Loucy (cell line): ENCODE data around the gene C12orf56.

Experiments
- H2AFZ ChIP-seq: fragments of 200-600 bp; sonication (generic); 2 replicates; pipeline ENCODE4 v1.6.0; 2016; ENCODE audit warnings: antibody characterized with exemption, mild to moderate bottlenecking, low read length, moderate library complexity
- H3F3A ChIP-seq: fragments of 200-600 bp; 2 replicates; pipeline ENCODE4 v1.6.0; 2016; ENCODE audit warnings: antibody characterized with exemption, low read depth, mild to moderate bottlenecking
- H3K27me3 ChIP-seq: fragments of 200-600 bp; sonication (generic); 2 replicates; pipeline ENCODE4 v1.6.1; 2014; ENCODE audit warnings: low read length, mild to moderate bottlenecking; ENCODE audit not compliant: insufficient read depth, poor library complexity, severe bottlenecking
- H3K36me3 ChIP-seq: fragments of 200-600 bp; sonication (generic); 2 replicates; pipeline ENCODE4 v1.6.1; 2016; ENCODE audit warnings: low read length; ENCODE audit not compliant: insufficient read depth
- H3K4me1 ChIP-seq: fragments of 200-600 bp; sonication (generic); 2 replicates; pipeline ENCODE4 v1.5.1; 2014; ENCODE audit warnings: low read length, mild to moderate bottlenecking; ENCODE audit not compliant: insufficient read depth, poor library complexity, severe bottlenecking
- H3K4me2 ChIP-seq: fragments of 200-600 bp; sonication (generic); 2 replicates; pipeline ENCODE4 v1.6.0; 2014; ENCODE audit warnings: antibody characterized with exemption, low read length, low read depth, mild to moderate bottlenecking; ENCODE audit not compliant: poor library complexity, severe bottlenecking
- H3K4me3 ChIP-seq: fragments of 200-600 bp; sonication (generic); 2 replicates; pipeline ENCODE4 v1.5.1; 2014; ENCODE audit warnings: low read length, mild to moderate bottlenecking, mixed read lengths; ENCODE audit not compliant: poor library complexity, severe bottlenecking
- H3K79me2 ChIP-seq: fragments of 200-600 bp; sonication (generic); 2 replicates; pipeline ENCODE4 v1.6.1; 2014; ENCODE audit warnings: low read length; ENCODE audit not compliant: insufficient read depth
- H3K9ac ChIP-seq: fragments of 200-600 bp; sonication (generic); 2 replicates; pipeline ENCODE4 v1.6.0; 2014; ENCODE audit warnings: mild to moderate bottlenecking, low read depth, low read length, moderate library complexity; ENCODE audit not compliant: poor library complexity, severe bottlenecking
- H3K9me2 ChIP-seq: fragments of 200-600 bp; sonication (generic); replicated peaks from 2 replicates; pipeline ENCODE4 v1.6.1; 2016; ENCODE audit warnings: low read depth, low read length, mixed read lengths
- H3K9me3 ChIP-seq: fragments of 200-600 bp; sonication (generic); 2 replicates; pipeline ENCODE4 v1.6.1; 2014; ENCODE audit warnings: mild to moderate bottlenecking, antibody characterized with exemption, low read length, low read depth; ENCODE audit not compliant: insufficient read depth
- H4K20me1 ChIP-seq: fragments of 200-600 bp; sonication (generic); 2 replicates; pipeline ENCODE4 v1.6.0; 2014; ENCODE audit warnings: antibody characterized with exemption, low read length, mild to moderate bottlenecking; ENCODE audit not compliant: insufficient read depth, poor library complexity, severe bottlenecking
- CTCF ChIP-seq: fragments of 200-600 bp; sonication (generic); conservative IDR thresholded peaks from 2 replicates; pipeline ENCODE4 v1.5.1; 2014; ENCODE audit warnings: mild to moderate bottlenecking, antibody characterized with exemption, low read length
- EZH2phosphoT487 ChIP-seq: fragments of 200-600 bp; IDR thresholded peaks from 2 replicates; pipeline ENCODE4 v1.6.1; 2018; ENCODE audit warnings: antibody characterized with exemption, mild to moderate bottlenecking, moderate library complexity, borderline replicate concordance

C12orf56 gene

GRCh38 chr12:64221651-64222008 is 168.9 kb downstream of the C12orf56 start:
- Histone ChIP-seq H3K4me1 (peaks cover 32% of the 10 kb centered on the region), H3K4me3 (peak overlapping the region; percentile 96), H2AFZ (peak overlapping the region; percentile 99), H3K27me3 (no peaks in the 10 kb centered on the region), H3K36me3 (no peaks in the 10 kb centered on the region), H3K79me2 (peaks cover 20% of the 10 kb centered on the region; the same call in 1 of the 2 replicates), H3K9ac (peak overlapping the region; percentile 80), H3K9me3 (no peaks in the 10 kb centered on the region), H4K20me1 (peaks cover 3% of the 10 kb centered on the region), H3K4me2 (peak overlapping the region; percentile 93), H3F3A (no peaks in the 10 kb centered on the region), H3K9me2 (no peaks in the 10 kb centered on the region)
- no peak for TF ChIP-seq EZH2phosphoT487
- TF ChIP-seq CTCF: no peak

GRCh38 chr12:64220046-64220445 is 170.5 kb downstream of the C12orf56 start:
- no peaks in the 10 kb centered on the region for H3K27me3 ChIP-seq
- no peaks in the 10 kb centered on the region for H3K36me3 ChIP-seq
- peaks cover 3% of the 10 kb centered on the region for H4K20me1 ChIP-seq
- peaks cover 32% of the 10 kb centered on the region for H3K4me1 ChIP-seq
- H3F3A ChIP-seq: no peaks in the 10 kb centered on the region
- no peak for TF ChIP-seq CTCF
- no peak for TF ChIP-seq EZH2phosphoT487
- H3K9me3 ChIP-seq: no peaks in the 10 kb centered on the region
- peak overlapping the region; percentile 93 for H3K4me2 ChIP-seq
- H3K9me2 ChIP-seq: no peaks in the 10 kb centered on the region
- H3K79me2 ChIP-seq: peaks cover 20% of the 10 kb centered on the region; the same call in 1 of the 2 replicates
- H3K4me3 ChIP-seq: peak overlapping the region; percentile 96
- H2AFZ ChIP-seq: no peak overlapping the region
- H3K9ac ChIP-seq: peak overlapping the region; percentile 41

GRCh38 chr12:64219145-64219544 is 171.4 kb downstream of the C12orf56 start:
- Histone ChIP-seq H3K4me2 (peak overlapping the region; percentile 93), H3K9ac (peak overlapping the region; percentile 41), H3K36me3 (no peaks in the 10 kb centered on the region), H2AFZ (0 out of 2 replicates have a peak overlapping the region, but pooled peaks have one; percentile 27), H4K20me1 (peaks cover 3% of the 10 kb centered on the region), H3K9me3 (no peaks in the 10 kb centered on the region), H3K79me2 (peaks cover 20% of the 10 kb centered on the region; the same call in 1 of the 2 replicates), H3K4me3 (peak overlapping the region; percentile 96), H3F3A (no peaks in the 10 kb centered on the region), H3K4me1 (peaks cover 32% of the 10 kb centered on the region), H3K9me2 (no peaks in the 10 kb centered on the region), H3K27me3 (no peaks in the 10 kb centered on the region)
- TF ChIP-seq EZH2phosphoT487: no peak
- no peak for TF ChIP-seq CTCF
